Tibial artery (tissue), 4 donors: ENCODE results near the gene CRISP2.

ENCODE experiments used
- DNase-seq, 2 donors: peaks; one replicate each; pipeline ENCODE4 v3.0.0-alpha.2; 2019
- H3K27ac ChIP-seq, 2 donors: fragments of 200-600 bp; sonication (generic) in 1 of 2; 1 replicate in 1 of 2; 2 replicates in 1 of 2; pipeline ENCODE4 v1.5.1; 2018 to 2019; ENCODE audit warnings: mild to moderate bottlenecking in 1 of 2
- H3K27me3 ChIP-seq, 2 donors: fragments of 200-600 bp; sonication (generic) in 1 of 2; one replicate each; pipeline versions ENCODE4 v1.5.1 to v1.6.0; 2016 to 2019
- H3K36me3 ChIP-seq, 3 donors: fragments of 200-600 bp; sonication (generic) in 2 of 3; one replicate each; pipeline ENCODE4 v1.5.1; 2016 to 2019; ENCODE audit warnings: mild to moderate bottlenecking in 2 of 3
- H3K4me1 ChIP-seq, 4 donors: fragments of 200-600 bp; sonication (generic) in 2 of 4; 1 replicate in 3 of 4; 2 replicates in 1 of 4; pipeline ENCODE4 v1.5.1; 2016 to 2019
- H3K4me3 ChIP-seq, 2 donors: fragments of 200-600 bp; sonication (generic) in 1 of 2; 1 replicate in 1 of 2; 2 replicates in 1 of 2; pipeline ENCODE4 v1.5.1; 2018 to 2019; ENCODE audit warnings: mild to moderate bottlenecking in 2 of 2
- H3K9me3 ChIP-seq, 3 donors: fragments of 200-600 bp; sonication (generic) in 1 of 3; one replicate each; pipeline ENCODE4 v1.5.1; 2016 to 2019
- CTCF ChIP-seq, 2 experiments: fragments of 200-600 bp in 1 of 2; fragments of 450-650 bp in 1 of 2; IDR thresholded peaks; one replicate each; pipeline ENCODE4 v1.5.1; 2017 to 2019; ENCODE audit warnings: antibody characterized with exemption in 2 of 2, mild to moderate bottlenecking in 1 of 2, moderate library complexity in 1 of 2
- intact Hi-C: fragments of 100-400 bp; cut with DNase I; formaldehyde crosslinking; loops from one replicate; pipeline ENCODE4 v1.15.0; 2023; ENCODE audit warnings: low total_unique reads

Gene CRISP2

GRCh38 chr6:49646942-49647341 lies 66.4 kb downstream of the CRISP2 start:
- no peaks in the 10 kb centered on the region for H3K27me3 ChIP-seq
- no peak for DNase-seq
- H3K4me1 ChIP-seq: no peaks in the 10 kb centered on the region
- no peaks in the 10 kb centered on the region for H3K9me3 ChIP-seq
- intact Hi-C loops: no loop called here
- H3K27ac ChIP-seq: no peak overlapping the region
- no peaks in the 10 kb centered on the region for H3K36me3 ChIP-seq
- no peak for TF ChIP-seq CTCF (IDR thresholded peaks at IDR 0.05)
- no peak overlapping the region for H3K4me3 ChIP-seq

- Histone ChIP-seq H3K27ac (no peak overlapping the region), H3K9me3 (no peaks in the 10 kb centered on the region), H3K4me3 (no peak overlapping the region), H3K4me1 (no peaks in the 10 kb centered on the region), H3K27me3 (no peaks in the 10 kb centered on the region), H3K36me3 (no peaks in the 10 kb centered on the region)
- TF ChIP-seq CTCF (IDR thresholded peaks at IDR 0.05): no peak
- intact Hi-C loops: no loop called here
- no peak for DNase-seq
Observed at GRCh38 chr6:49646130-49646824, 67.1 kb downstream of the CRISP2 start.

- intact Hi-C loops: no loop called here
- no peak overlapping the region for H3K4me3 ChIP-seq
- no peaks in the 10 kb centered on the region for H3K9me3 ChIP-seq
- H3K27me3 ChIP-seq: no peaks in the 10 kb centered on the region
- TF ChIP-seq CTCF (IDR thresholded peaks at IDR 0.05): no peak
- H3K27ac ChIP-seq: no peak overlapping the region
- no peaks in the 10 kb centered on the region for H3K4me1 ChIP-seq
- no peak for DNase-seq
- no peaks in the 10 kb centered on the region for H3K36me3 ChIP-seq
Observed at GRCh38 chr6:49645139-49645538, 68.2 kb downstream of the CRISP2 start.
